ENCODE data around the gene LIMS2.
A peak's percentile ranks its signal among the peaks of the same experiment; 100 is the strongest.

LIMS2 gene

GRCh38 chr2:127619203-127619590, 56.1 kb downstream of the LIMS2 start (continued):
- no peak for TF ChIP-seq PRDM6 (tag by site-specific recombination; IDR thresholded peaks at IDR 0.05)

GRCh38 chr2:127618551-127619202, 56.7 kb downstream of the LIMS2 start:
- POLR2A ChIA-PET = no interaction called here
- Histone ChIP-seq H3K9me3 (ENCODE audit: control insufficient read depth, insufficient read depth, low read depth, low read length) (0 out of 2 replicates have a peak, but pooled peaks cover 2% of the 10 kb centered on the region), H3K4me1 (ENCODE audit: control insufficient read depth, insufficient read depth, low read length) (no peaks in the 10 kb centered on the region), H3K27ac (ENCODE audit: extremely low read depth, low read depth, low read length) (no peak overlapping the region), H3K36me3 (ENCODE audit: control insufficient read depth in 2 of 2, insufficient read depth in 1 of 2, low read length in 2 of 2) (no peaks in the 10 kb centered on the region), H3K4me3 (ENCODE audit: low read depth, low read length) (no peak overlapping the region)
- CTCF ChIA-PET = interaction anchor here (0.6 kb wide), 2 partner anchors 22 to 104 kb away, joined by 3 to 6 read pairs; no protein-coding TSS in a partner anchor
- peak; percentile 34; the same call in 1 of the 2 replicates for TF ChIP-seq EGR2 (tag by site-specific recombination; IDR thresholded peaks at IDR 0.05; ENCODE audit: low read depth)
- TF ChIP-seq MYNN (tag by site-specific recombination; IDR thresholded peaks at IDR 0.05; ENCODE audit: borderline replicate concordance) = no peak
- no peak for TF ChIP-seq IKZF3 (tag by site-specific recombination; IDR thresholded peaks at IDR 0.05)
- 0 out of 2 replicates have a peak, but pooled peaks have one; percentile 23 for TF ChIP-seq ZFHX2 (tag by site-specific recombination; conservative IDR thresholded peaks at IDR 0.05)

- Histone ChIP-seq H3K4me3 (ENCODE audit: low read depth, low read length) (no peak overlapping the region), H3K27ac (ENCODE audit: extremely low read depth, low read depth, low read length) (no peak overlapping the region), H3K36me3 (ENCODE audit: control insufficient read depth in 2 of 2, insufficient read depth in 1 of 2, low read length in 2 of 2) (no peaks in the 10 kb centered on the region), H3K9me3 (ENCODE audit: control insufficient read depth, insufficient read depth, low read depth, low read length) (peaks cover 3% of the 10 kb centered on the region; the same call in 1 of the 2 replicates), H3K4me1 (ENCODE audit: control insufficient read depth, insufficient read depth, low read length) (no peaks in the 10 kb centered on the region)
- TF ChIP-seq BCL11B (tag by site-specific recombination; IDR thresholded peaks at IDR 0.05; ENCODE audit: low read depth) (no peak), ZNF175 (tag by site-specific recombination; IDR thresholded peaks at IDR 0.05) (no peak), KLF1 (tag by site-specific recombination; IDR thresholded peaks at IDR 0.05) (no peak), ZNF596 (tag by site-specific recombination; IDR thresholded peaks at IDR 0.05) (no peak), ZNF16 (tag by site-specific recombination; IDR thresholded peaks at IDR 0.05; ENCODE audit: low read depth) (no peak), ZNF404 (tag by site-specific recombination; IDR thresholded peaks at IDR 0.05) (no peak), KLF16 (tag by site-specific recombination; IDR thresholded peaks at IDR 0.05) (no peak), ZNF514 (tag by site-specific recombination; IDR thresholded peaks at IDR 0.05) (no peak), ZSCAN4 (tag by site-specific recombination; IDR thresholded peaks at IDR 0.05) (no peak), ZNF266 (tag by site-specific recombination; IDR thresholded peaks at IDR 0.05; ENCODE audit: low read depth) (no peak), EGR2 (tag by site-specific recombination; IDR thresholded peaks at IDR 0.05; ENCODE audit: low read depth) (no peak), ZSCAN30 (tag by site-specific recombination; IDR thresholded peaks at IDR 0.05) (no peak), ZBTB1 (tag by site-specific recombination; IDR thresholded peaks at IDR 0.05) (no peak), PRDM1 (tag by site-specific recombination; IDR thresholded peaks at IDR 0.05) (no peak), ZNF692 (tag by site-specific recombination; IDR thresholded peaks at IDR 0.05) (no peak), ZNF558 (tag by site-specific recombination; IDR thresholded peaks at IDR 0.05) (no peak), ZNF114 (tag by site-specific recombination; IDR thresholded peaks at IDR 0.05) (no peak)
- ChIA-PET POLR2A (no interaction called here), CTCF (interaction anchor here (0.6 to 1.2 kb wide), 2 partner anchors 23 to 24 kb away, joined by 3 to 6 read pairs; no protein-coding TSS in a partner anchor)
These were observed 59.7 kb downstream of the LIMS2 start for GRCh38 chr2:127615511-127616166.

Data from HEK293 (cell line).